Cardiac muscle cell (in vitro differentiated cells and primary cell): ENCODE data around the gene MICAL2. TPM values are rescaled to one million over a fixed set of nuclear protein-coding genes. Genes with fewer than 3 reads are reported as not detected.

Experiments
- DNase-seq, 2 donors: peaks; one replicate each; pipeline versions ENCODE4 v3.0.0 to v3.0.0-alpha.2; 2010 to 2017; ENCODE audit warnings: low read depth in 1 of 2, low spot score in 1 of 2
- H3K27ac ChIP-seq: fragments of 200-600 bp; sonication (generic); 2 replicates; pipeline ENCODE4 v1.5.1; 2016
- H3K27me3 ChIP-seq: fragments of 200-600 bp; sonication (generic); 2 replicates; pipeline ENCODE4 v1.6.0; 2016; ENCODE audit warnings: control low read depth
- H3K36me3 ChIP-seq: fragments of 200-600 bp; sonication (generic); 2 replicates; pipeline ENCODE4 v1.5.1; 2016; ENCODE audit warnings: control low read depth
- H3K4me1 ChIP-seq: fragments of 200-600 bp; sonication (generic); 2 replicates; pipeline ENCODE4 v1.8.1; 2017; ENCODE audit warnings: low read depth, mild to moderate bottlenecking, mixed run types
- H3K4me3 ChIP-seq: fragments of 200-600 bp; sonication (generic); 2 replicates; pipeline ENCODE4 v1.5.1; 2016; ENCODE audit warnings: mild to moderate bottlenecking
- H3K9me3 ChIP-seq: fragments of 200-600 bp; sonication (generic); 2 replicates; pipeline ENCODE4 v1.5.1; 2017; ENCODE audit warnings: low read depth, mild to moderate bottlenecking, control low read depth
- CTCF ChIP-seq: IDR thresholded peaks from 2 replicates; pipeline ENCODE4 v1.5.1; 2012; ENCODE audit warnings: low read depth, mild to moderate bottlenecking, low read length
- polyA plus RNA-seq: library from polyadenylated mRNA; unstranded; fragments of >200 nt; fragmentation: Nextera tagmentation; extraction: Ambion mirVana; gene quantifications from 2 replicates; pipeline ENCODE4 v1.2.1, GENCODE V29; 2016
- total RNA-seq: library from RNA; depleted of rRNA; stranded (reverse); fragments of >200 nt; gene quantifications from 2 replicates; pipeline ENCODE4 v1.2.3, GENCODE V29; 2016

Gene MICAL2
- total and polyA plus RNA-seq, 2 experiments from 2014 or later = 153 to 178 TPM

GRCh38 chr11:12220305-12220704 lies 109.9 kb downstream of the MICAL2 start:
- Histone ChIP-seq H3K4me3 (no peak overlapping the region), H3K4me1 (peaks cover 14% of the 10 kb centered on the region), H3K27ac (peak overlapping the region; percentile 38), H3K36me3 (peaks cover 51% of the 10 kb centered on the region), H3K9me3 (no peaks in the 10 kb centered on the region), H3K27me3 (no peaks in the 10 kb centered on the region)
- TF ChIP-seq CTCF = no peak
- peak in 1 of 2 donors; percentile 66 for DNase-seq

GRCh38 chr11:12221051-12221535 lies 110.7 kb downstream of the MICAL2 start:
- no peak overlapping the region for H3K4me3 ChIP-seq
- H3K9me3 ChIP-seq = no peaks in the 10 kb centered on the region
- no peaks in the 10 kb centered on the region for H3K27me3 ChIP-seq
- no peak for TF ChIP-seq CTCF
- H3K36me3 ChIP-seq = peaks cover 57% of the 10 kb centered on the region
- no peak overlapping the region for H3K27ac ChIP-seq
- DNase-seq = no peak
- H3K4me1 ChIP-seq = peaks cover 14% of the 10 kb centered on the region

GRCh38 chr11:12222055-12222792 lies 111.8 kb downstream of the MICAL2 start:
- TF ChIP-seq CTCF = no peak
- peak in 1 of 2 donors; percentile 69 for DNase-seq
- Histone ChIP-seq H3K36me3 (peaks cover 60% of the 10 kb centered on the region), H3K4me3 (no peak overlapping the region), H3K4me1 (peaks cover 7% of the 10 kb centered on the region), H3K9me3 (no peaks in the 10 kb centered on the region), H3K27ac (no peak overlapping the region), H3K27me3 (no peaks in the 10 kb centered on the region)

GRCh38 chr11:12223771-12224536 lies 113.6 kb downstream of the MICAL2 start:
- Histone ChIP-seq H3K9me3 (no peaks in the 10 kb centered on the region), H3K36me3 (peaks cover 71% of the 10 kb centered on the region), H3K4me3 (no peak overlapping the region), H3K27me3 (no peaks in the 10 kb centered on the region), H3K4me1 (no peaks in the 10 kb centered on the region), H3K27ac (no peak overlapping the region)
- DNase-seq = no peak
- no peak for TF ChIP-seq CTCF

GRCh38 chr11:12224537-12224893 lies 114.1 kb downstream of the MICAL2 start:
- no peak overlapping the region for H3K27ac ChIP-seq
- peak in 1 of 2 donors; percentile 94 for DNase-seq
- H3K4me1 ChIP-seq = no peaks in the 10 kb centered on the region
- no peak for TF ChIP-seq CTCF
- H3K27me3 ChIP-seq = no peaks in the 10 kb centered on the region
- no peaks in the 10 kb centered on the region for H3K9me3 ChIP-seq
- no peak overlapping the region for H3K4me3 ChIP-seq
- H3K36me3 ChIP-seq = peaks cover 74% of the 10 kb centered on the region
